WI38 (cell line): ENCODE data around the gene SLITRK2.

ENCODE experiments used
- H3K4me3 ChIP-seq: 2 replicates; pipeline ENCODE4 v1.5.1; 2011; ENCODE audit warnings: low read depth, mild to moderate bottlenecking, control low read depth, low read length
- CTCF ChIP-seq: IDR thresholded peaks from 2 replicates; pipeline ENCODE4 v1.5.1; 2012; ENCODE audit warnings: low read depth, mild to moderate bottlenecking, control low read depth, low read length

SLITRK2 gene

GRCh38 chrX:145818186-145819113 lies 821 bp downstream of the SLITRK2 start:
- TF ChIP-seq CTCF = no peak
- no peak overlapping the region for H3K4me3 ChIP-seq

- H3K4me3 ChIP-seq = no peak overlapping the region
- TF ChIP-seq CTCF = no peak
Observed at GRCh38 chrX:145820825-145821224, 3.2 kb downstream of the SLITRK2 start.

- no peak for TF ChIP-seq CTCF
- H3K4me3 ChIP-seq = no peak overlapping the region
Observed at GRCh38 chrX:145821291-145821897, 3.8 kb downstream of the SLITRK2 start.

GRCh38 chrX:145821898-145822571 lies 4.4 kb downstream of the SLITRK2 start:
- H3K4me3 ChIP-seq = no peak overlapping the region
- TF ChIP-seq CTCF = no peak

GRCh38 chrX:145823132-145823531 lies 5.5 kb downstream of the SLITRK2 start:
- TF ChIP-seq CTCF = no peak
- no peak overlapping the region for H3K4me3 ChIP-seq

GRCh38 chrX:145825896-145826295 lies 8.3 kb downstream of the SLITRK2 start:
- TF ChIP-seq CTCF = no peak
- no peak overlapping the region for H3K4me3 ChIP-seq
